OCI-LY3 (cell line): Measurements from ENCODE around the gene CAPN1.

Experiments used
- CTCF ChIP-seq: fragments of 200-600, 300-600 bp; sonication (generic); IDR thresholded peaks from 2 replicates; pipeline ENCODE4 v1.5.1; 2014; ENCODE audit warnings: antibody characterized with exemption, low read length, low read depth
- EZH2phosphoT487 ChIP-seq: fragments of 200-600 bp; shearing (Covaris generic); IDR thresholded peaks from 2 replicates; pipeline ENCODE4 v1.6.1; 2018; ENCODE audit warnings: antibody characterized with exemption, mixed run types, low read depth

GRCh38 chr11:65135633-65136145, 46.0 kb upstream of the CAPN1 start:
- TF ChIP-seq CTCF (no peak), EZH2phosphoT487 (no peak)
